OCI-LY3 (cell line): Measurements from ENCODE around the gene EPS15.
"Not testable (repeated sequence)": the region's sequence is repeated elsewhere in the genome, so short reads cannot be mapped to it uniquely, and the experiment has no call there.

Source experiments
- H2AFZ ChIP-seq: fragments of 200-600, 300-600 bp; shearing (Covaris generic); 2 replicates; pipeline ENCODE4 v1.6.0; 2014; ENCODE audit warnings: antibody characterized with exemption, low read depth, low read length
- H3K27ac ChIP-seq: fragments of 200-600, 300-600 bp; sonication (generic); 2 replicates; pipeline ENCODE4 v1.5.1; 2014; ENCODE audit warnings: mild to moderate bottlenecking, low read length, moderate library complexity, mixed read lengths
- H3K27me3 ChIP-seq: fragments of 200-600, 300-600 bp; sonication (generic); 2 replicates; pipeline ENCODE4 v1.6.1; 2014; ENCODE audit warnings: low read depth, low read length, mixed read lengths
- H3K36me3 ChIP-seq: fragments of 200-600, 300-600 bp; sonication (generic); replicated peaks from 2 replicates; pipeline ENCODE3; 2014; ENCODE audit warnings: low read depth, low read length, mixed read lengths
- H3K4me1 ChIP-seq: fragments of 300-600, 200-600 bp; sonication (generic); 2 replicates; pipeline ENCODE4 v1.6.1; 2014; ENCODE audit warnings: low read length, mixed read lengths
- H3K4me2 ChIP-seq: fragments of 200-600, 300-600 bp; sonication (generic); 2 replicates; pipeline ENCODE4 v1.6.1; 2014; ENCODE audit warnings: low read length, mixed read lengths
- H3K4me3 ChIP-seq: fragments of 300-600, 200-600 bp; sonication (generic); 2 replicates; pipeline ENCODE4 v1.5.1; 2014; ENCODE audit warnings: antibody characterized with exemption, mild to moderate bottlenecking, low read length, moderate library complexity
- H3K79me2 ChIP-seq: fragments of 300-600, 200-600 bp; shearing (Covaris generic); 2 replicates; pipeline ENCODE4 v1.6.1; 2014; ENCODE audit warnings: mild to moderate bottlenecking, low read length, mixed read lengths
- H3K9ac ChIP-seq: fragments of 300-600, 200-600 bp; shearing (Covaris generic); 2 replicates; pipeline ENCODE4 v1.6.0; 2014; ENCODE audit warnings: mild to moderate bottlenecking, low read length, moderate library complexity
- H3K9me3 ChIP-seq: fragments of 200-600, 300-600 bp; shearing (Covaris generic); 2 replicates; pipeline ENCODE4 v1.6.1; 2014; ENCODE audit warnings: low read length, mixed read lengths; ENCODE audit not compliant: insufficient read depth
- H4K20me1 ChIP-seq: fragments of 200-600, 300-600 bp; sonication (generic); 2 replicates; pipeline ENCODE4 v1.6.1; 2016; ENCODE audit warnings: low read length, mixed read lengths; ENCODE audit not compliant: insufficient read depth
- EZH2phosphoT487 ChIP-seq: fragments of 200-600 bp; shearing (Covaris generic); IDR thresholded peaks from 2 replicates; pipeline ENCODE4 v1.6.1; 2018; ENCODE audit warnings: antibody characterized with exemption, mixed run types, low read depth
- TF ChIP-seq, protein P1 (sequence below): fragments of 200-600, 300-600 bp; sonication (generic); IDR thresholded peaks from 2 replicates; pipeline ENCODE4 v1.5.1; 2014; ENCODE audit warnings: antibody characterized with exemption, low read length, low read depth

The EPS15 gene

DNA sequence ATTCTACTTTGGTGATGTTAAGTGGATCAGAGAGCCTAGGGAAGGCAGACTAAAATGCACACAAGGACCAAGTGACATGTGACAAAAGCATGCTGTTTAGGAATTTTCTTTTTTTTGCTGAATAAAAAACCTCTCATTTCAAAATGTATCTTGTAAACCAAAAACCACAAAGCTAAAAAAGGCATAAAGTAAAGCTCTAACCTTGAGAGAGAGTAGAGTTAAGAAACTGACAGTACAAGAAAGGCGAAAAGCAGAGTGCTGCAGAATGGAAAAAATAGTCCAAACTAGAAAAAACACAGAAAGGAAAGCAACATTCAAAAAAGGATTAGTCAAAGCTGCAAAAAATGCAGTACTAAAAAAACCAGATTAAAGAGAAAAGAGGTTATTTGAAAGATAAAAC, 76.5 kb downstream of the EPS15 start:
- Histone ChIP-seq H3K4me3 (no peak overlapping the region), H3K79me2 (no peaks in the 10 kb centered on the region), H2AFZ (no peak overlapping the region), H3K27ac (no peak overlapping the region), H3K4me2 (no peak overlapping the region), H3K9me3 (no peaks in the 10 kb centered on the region), H3K27me3 (no peaks in the 10 kb centered on the region), H4K20me1 (no peaks in the 10 kb centered on the region), H3K4me1 (peaks cover 8% of the 10 kb centered on the region), H3K36me3 (peaks cover 19% of the 10 kb centered on the region), H3K9ac (no peak overlapping the region)
- TF ChIP-seq, protein P1, sequence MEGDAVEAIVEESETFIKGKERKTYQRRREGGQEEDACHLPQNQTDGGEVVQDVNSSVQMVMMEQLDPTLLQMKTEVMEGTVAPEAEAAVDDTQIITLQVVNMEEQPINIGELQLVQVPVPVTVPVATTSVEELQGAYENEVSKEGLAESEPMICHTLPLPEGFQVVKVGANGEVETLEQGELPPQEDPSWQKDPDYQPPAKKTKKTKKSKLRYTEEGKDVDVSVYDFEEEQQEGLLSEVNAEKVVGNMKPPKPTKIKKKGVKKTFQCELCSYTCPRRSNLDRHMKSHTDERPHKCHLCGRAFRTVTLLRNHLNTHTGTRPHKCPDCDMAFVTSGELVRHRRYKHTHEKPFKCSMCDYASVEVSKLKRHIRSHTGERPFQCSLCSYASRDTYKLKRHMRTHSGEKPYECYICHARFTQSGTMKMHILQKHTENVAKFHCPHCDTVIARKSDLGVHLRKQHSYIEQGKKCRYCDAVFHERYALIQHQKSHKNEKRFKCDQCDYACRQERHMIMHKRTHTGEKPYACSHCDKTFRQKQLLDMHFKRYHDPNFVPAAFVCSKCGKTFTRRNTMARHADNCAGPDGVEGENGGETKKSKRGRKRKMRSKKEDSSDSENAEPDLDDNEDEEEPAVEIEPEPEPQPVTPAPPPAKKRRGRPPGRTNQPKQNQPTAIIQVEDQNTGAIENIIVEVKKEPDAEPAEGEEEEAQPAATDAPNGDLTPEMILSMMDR, result no peak
- no peak for TF ChIP-seq EZH2phosphoT487

DNA sequence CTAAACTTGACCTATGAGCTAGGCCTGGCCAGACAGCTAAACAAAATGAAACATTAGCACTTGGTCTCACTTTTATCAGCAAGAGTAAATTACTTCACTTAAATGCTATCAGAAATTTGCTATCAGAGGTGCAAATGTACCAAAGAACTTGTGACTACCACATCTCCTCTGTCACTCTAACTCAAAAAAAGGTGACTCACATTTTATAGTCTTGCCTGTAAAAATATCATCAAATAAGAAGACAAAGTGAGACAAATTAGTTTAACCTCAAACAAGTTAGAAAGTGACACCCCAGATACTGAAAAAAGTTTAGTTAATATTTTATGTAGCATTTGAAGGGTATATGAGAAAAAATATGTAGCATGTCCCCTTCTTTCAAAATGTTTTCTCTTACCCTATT, 76.9 kb downstream of the EPS15 start:
- Histone ChIP-seq H3K4me2 (no peak overlapping the region), H2AFZ (no peak overlapping the region), H3K27me3 (no peaks in the 10 kb centered on the region), H3K9ac (no peak overlapping the region), H3K4me3 (no peak overlapping the region), H3K27ac (no peak overlapping the region), H3K9me3 (no peaks in the 10 kb centered on the region), H3K79me2 (no peaks in the 10 kb centered on the region), H3K36me3 (peaks cover 19% of the 10 kb centered on the region), H4K20me1 (no peaks in the 10 kb centered on the region), H3K4me1 (peaks cover 8% of the 10 kb centered on the region)
- TF ChIP-seq, protein P1, result no peak
- no peak for TF ChIP-seq EZH2phosphoT487

DNA sequence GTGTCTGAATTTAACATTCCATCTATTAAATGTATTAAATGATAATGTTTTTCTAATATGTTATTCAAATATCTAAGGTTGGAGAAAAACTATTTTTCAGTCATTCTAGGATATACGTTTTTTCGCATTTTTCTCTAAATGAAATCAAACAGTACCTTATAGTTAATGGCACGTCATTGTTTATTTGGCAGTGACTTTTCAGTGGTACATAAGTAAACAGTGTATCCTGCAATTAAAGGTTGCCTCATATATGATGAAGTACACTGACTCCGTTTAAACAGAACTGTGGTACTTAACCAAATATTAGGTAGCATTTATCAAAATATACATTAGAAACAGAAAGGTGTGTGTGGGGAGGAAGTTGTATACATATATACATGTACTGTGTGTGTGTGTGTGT, 79.2 kb downstream of the EPS15 start:
- Histone ChIP-seq H3K27me3 (no peaks in the 10 kb centered on the region), H3K36me3 (peaks cover 19% of the 10 kb centered on the region), H3K4me1 (peaks cover 8% of the 10 kb centered on the region), H3K27ac (no peak overlapping the region), H3K4me3 (no peak overlapping the region), H3K9ac (no peak overlapping the region), H3K79me2 (no peaks in the 10 kb centered on the region), H3K9me3 (no peaks in the 10 kb centered on the region), H2AFZ (no peak overlapping the region), H4K20me1 (no peaks in the 10 kb centered on the region), H3K4me2 (no peak overlapping the region)
- TF ChIP-seq EZH2phosphoT487, result no peak
- TF ChIP-seq, protein P1, result no peak

DNA sequence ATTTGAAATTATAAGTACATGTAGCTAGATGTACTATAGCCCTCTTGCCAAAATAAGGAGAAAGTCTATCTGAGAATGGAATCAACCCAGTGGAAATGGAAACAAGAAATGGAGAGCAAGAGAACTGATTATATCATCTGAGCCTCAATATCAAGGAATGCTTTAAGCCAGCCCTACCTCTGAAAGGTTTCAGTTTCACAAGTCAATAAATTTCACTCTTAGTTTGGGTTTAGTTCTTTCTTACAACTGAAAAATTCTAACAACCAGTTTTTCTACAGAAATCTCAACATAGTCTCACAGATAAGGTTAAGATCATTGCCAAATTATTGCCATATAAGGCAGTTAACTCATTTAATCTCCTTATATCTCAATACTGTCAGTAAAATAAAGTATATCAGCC, 80.0 kb downstream of the EPS15 start:
- H3K79me2 ChIP-seq, result no peaks in the 10 kb centered on the region
- H3K9ac ChIP-seq, result no peak overlapping the region
- peaks cover 15% of the 10 kb centered on the region for H3K36me3 ChIP-seq
- H3K27ac ChIP-seq, result no peak overlapping the region
- no peak overlapping the region for H3K4me3 ChIP-seq
- H3K4me2 ChIP-seq, result no peak overlapping the region; the same call in 1 of the 2 replicates
- TF ChIP-seq EZH2phosphoT487, result no peak
- TF ChIP-seq, protein P1, result no peak
- no peaks in the 10 kb centered on the region for H3K27me3 ChIP-seq
- peaks cover 8% of the 10 kb centered on the region for H3K4me1 ChIP-seq
- no peak overlapping the region for H2AFZ ChIP-seq
- no peaks in the 10 kb centered on the region for H4K20me1 ChIP-seq
- H3K9me3 ChIP-seq, result no peaks in the 10 kb centered on the region

DNA sequence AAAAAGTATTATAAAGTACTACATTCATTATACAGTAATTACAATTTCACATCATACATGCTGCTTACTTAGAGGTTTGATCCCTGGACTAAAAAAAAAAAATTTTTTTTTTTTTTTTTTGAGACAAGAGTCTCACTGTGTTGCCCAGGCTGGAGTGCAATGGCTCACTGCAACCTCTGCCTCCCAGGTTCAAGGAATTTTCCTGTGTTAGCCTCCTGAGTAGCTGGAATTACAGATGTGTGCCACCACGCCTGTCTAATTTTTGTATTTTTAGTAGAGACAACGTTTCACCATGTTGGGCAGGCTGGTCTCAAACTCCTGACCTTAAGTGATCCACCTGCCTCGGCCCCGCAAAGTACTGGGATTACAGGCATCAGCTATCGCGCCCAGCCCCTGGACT, 81.7 kb downstream of the EPS15 start:
- not testable (repeated sequence) for H3K9me3 ChIP-seq, H3K4me1 ChIP-seq, H3K27ac ChIP-seq, H3K79me2 ChIP-seq, H3K9ac ChIP-seq, H4K20me1 ChIP-seq, H3K27me3 ChIP-seq, H3K4me3 ChIP-seq, H2AFZ ChIP-seq, H3K4me2 ChIP-seq
- peaks cover 20% of the 10 kb centered on the region for H3K36me3 ChIP-seq
